ENCODE measurements around the gene PRRG2.

The PRRG2 gene

DNA sequence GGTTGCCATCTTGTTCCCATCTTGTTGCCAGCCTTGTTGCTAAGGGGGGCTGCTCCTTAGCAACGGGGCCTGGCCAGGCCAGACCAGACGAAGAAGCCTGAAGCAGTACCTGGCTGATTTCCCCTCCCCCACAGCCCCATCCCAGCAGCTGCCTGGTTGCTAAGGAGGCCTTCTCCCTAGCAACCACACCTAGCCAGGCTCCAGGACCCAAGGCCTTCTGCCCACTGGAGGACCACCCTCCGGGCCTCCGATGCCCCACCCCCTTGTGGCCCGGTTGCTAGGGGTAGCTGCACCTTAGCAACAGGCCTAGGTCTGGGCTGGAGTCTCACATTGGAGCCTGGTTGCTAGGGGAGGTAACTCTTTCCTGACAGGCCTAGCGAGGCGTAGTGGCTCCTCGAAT, 3.9 kb downstream of the PRRG2 start:
- in situ Hi-C loops (cut with MboI; ENCODE audit: low sequenced_read_pairs) = no loop called here

DNA sequence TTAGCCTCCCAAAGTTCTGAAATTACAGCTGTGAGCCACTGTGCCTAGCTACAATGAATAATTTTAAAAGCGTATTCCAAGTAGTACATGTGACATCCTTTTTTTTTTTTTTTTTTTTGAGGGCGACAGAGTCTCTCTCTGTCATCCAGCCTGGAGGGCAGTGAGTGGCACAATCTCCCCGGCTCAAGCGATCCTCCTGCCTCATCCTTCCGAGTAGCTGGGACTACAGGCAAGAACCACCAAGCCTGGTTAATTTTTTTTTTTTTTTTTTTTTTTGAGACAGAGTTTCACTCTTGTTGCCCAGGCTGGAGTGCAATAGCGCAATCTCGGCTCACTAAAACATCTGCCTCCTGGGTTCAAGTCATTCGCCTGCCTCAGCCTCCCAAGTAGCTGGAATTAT, 6.1 kb downstream of the PRRG2 start:
- in situ Hi-C loops (cut with MboI; ENCODE audit: low sequenced_read_pairs) = no loop called here

DNA sequence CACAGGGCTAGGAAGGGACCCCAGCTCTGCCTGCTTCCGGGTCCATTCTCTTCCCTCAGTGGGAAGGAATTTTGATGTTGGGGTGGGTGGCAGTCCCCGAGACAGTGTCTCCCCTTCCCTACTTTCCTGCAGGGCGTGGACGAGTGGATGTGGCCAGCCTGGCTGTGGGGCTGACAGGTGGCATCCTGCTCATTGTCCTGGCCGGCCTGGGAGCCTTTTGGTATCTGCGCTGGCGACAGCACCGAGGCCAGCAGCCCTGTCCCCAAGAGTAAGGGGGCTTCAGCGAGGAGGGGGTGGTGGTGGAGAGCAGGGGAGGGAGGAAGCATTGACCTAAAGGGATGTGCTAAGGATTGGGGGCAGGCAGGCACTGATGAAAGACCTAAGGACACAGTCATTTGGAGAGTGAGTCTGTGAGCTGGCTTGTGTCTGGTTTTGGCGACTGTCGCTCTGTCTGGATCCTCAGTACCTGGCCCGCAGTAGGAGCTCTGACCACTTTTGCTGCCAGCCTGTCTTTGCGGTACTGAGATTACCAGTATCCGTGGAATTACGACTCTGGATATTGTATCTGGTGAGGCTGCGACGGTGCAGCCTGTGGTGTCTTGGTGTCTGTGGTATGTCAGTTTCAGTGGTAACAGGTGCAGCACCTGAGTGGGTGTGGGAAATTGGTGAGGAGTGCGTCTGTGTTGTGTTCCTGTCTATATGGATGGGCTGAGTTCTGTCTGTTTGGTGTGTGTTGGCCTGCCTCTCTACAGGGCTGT, 7.4 kb downstream of the PRRG2 start:
- in situ Hi-C loops (cut with MboI; ENCODE audit: low sequenced_read_pairs) = no loop called here

DNA sequence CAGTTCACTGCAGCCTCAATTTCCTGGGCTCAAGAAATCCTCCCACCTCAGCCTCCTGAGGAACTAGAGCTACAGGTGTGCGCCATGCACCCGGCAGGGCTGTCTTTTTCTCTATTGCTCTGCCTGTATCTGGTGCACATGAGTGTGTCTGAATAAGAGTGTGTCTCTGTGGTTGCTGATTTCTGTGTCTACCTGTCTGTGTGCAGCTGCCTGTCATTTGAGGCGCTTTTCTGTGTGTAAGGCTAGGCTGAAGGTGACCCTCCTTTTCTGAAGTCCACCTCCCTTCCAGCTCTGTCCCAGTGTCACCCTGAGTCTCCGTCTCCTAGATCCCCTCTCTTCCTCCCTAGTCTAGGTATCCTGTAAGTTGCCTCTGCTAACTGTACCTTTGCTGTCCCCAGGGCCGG, 8.4 kb downstream of the PRRG2 start:
- in situ Hi-C loops (cut with MboI; ENCODE audit: low sequenced_read_pairs) = no loop called here

DNA sequence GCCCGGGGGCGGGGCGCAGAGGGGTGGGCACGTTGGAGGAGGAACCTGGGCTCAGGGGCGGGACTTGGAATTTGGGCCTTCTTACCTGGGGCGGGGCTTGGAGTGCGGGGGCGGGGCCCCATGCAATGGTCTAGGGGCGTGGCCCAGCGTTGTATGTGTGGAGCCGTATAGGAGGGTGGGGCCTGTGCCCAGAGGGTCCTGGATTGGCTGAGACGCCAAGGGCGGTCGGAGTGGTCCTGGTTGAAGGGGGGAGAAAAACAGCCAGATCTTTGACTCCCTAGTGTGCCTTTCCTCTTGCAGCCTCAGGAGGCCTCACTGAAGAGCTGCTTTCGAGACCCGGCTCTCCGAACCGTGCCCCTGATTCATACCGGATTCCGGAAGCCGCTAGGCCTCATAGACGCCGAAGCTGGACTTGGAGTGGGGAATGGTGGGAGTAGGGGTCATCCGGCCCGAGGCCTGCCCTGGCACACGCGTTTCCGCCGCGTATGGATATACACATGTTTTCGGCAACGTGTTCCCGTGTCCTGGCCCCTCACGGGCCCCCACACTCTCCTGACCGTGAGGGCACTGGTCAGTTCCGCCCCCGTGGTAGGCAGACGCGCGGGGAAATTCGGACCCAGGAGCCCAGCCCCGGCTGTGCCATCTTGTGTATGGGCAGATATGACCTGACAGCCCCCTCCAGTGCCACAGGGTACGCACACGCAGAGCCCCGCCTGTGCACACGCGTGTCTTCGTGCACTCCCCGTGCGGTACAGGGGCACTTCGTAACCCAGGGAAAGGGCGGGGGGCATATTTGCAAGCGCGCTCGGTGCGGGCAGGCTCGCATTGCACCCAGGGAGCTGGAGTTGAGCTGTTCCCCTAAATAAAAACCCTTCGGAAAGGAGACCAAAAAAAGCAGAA, 9.2 kb downstream of the PRRG2 start:
- in situ Hi-C loops (cut with MboI; ENCODE audit: low sequenced_read_pairs) = no loop called here

DNA sequence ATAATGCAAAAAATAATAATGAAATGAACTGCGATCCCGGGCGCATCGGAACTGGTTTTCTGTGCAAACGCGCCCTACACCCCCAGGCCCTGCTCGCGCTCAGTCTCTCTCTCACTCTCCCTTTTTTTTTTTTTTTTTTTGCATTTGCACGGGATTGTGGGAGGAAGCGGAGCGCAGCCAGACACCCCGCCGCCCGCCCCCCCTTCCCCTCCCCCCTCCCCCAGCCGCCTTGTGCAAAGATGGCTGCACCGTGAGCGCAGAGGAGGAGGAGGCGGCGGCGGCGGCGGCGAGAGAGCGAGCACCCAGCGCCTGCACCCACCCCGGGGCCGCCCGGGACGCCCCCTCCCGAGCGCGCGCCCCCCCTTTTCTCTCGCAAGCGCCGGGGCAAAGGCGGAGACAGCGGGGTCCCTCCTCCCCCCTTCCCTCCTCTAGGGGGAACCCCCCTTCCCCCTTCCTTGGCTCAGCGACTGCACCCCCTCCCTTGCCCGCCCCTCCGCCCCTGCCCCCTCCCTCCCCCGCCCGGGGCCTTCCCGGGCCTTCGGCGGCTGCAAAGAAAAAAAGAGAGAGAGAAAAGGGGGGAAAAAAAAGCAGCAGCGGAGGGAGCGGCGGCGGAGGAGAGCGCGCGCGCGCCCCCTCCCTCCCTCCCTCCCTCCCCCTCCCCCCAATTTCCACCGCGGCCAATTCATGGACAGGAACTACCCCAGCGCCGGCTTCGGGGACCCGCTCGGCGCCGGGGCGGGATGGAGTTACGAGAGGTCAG, 10.0 kb downstream of the PRRG2 start, which contains the start of gene PRR12:
PRR12 (plus strand) TSS at position 212 of the 760 bp plus-strand sequence; CDS start at position 685, 473 bp downstream.
- in situ Hi-C loops (cut with MboI; ENCODE audit: low sequenced_read_pairs) = no loop called here

DNA sequence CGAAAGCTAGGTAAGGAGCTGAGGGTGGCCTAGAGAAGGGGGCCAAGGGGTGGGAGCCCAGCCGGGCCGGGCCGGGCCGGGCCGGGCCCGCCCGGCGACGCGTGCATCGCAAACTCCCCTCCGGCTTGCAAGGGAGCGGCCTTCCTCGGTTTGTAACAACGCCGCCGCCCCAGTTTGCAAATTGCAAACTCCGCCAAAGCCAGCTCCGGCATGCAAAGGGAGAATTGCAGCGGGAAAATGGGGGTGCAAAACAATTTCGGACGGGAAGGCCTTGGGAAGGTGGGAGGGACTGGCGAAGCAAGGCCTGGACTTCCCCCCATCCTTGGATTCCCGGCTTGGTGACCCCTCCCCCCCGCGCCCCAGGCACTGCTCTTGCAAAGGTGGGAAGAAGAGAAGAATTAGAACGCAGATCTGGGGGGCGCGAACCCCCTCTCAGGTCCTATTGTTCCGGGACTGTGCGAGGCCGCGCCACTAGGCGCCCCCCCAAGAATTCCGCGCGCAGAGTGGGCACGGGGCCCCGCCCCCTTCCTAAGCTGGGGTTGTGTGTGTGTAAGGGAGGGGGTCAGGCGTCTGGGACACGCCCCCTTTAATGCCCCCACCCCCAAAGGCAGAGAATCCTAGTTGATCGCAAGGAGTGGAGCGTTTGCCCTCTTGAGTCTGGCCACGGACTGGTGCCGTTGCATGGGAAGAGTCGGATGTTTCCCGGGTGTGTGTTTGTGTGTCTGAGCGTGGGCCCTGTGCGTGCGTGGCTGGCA, 10.8 kb downstream of the PRRG2 start:
- in situ Hi-C loops (cut with MboI; ENCODE audit: low sequenced_read_pairs) = no loop called here

DNA sequence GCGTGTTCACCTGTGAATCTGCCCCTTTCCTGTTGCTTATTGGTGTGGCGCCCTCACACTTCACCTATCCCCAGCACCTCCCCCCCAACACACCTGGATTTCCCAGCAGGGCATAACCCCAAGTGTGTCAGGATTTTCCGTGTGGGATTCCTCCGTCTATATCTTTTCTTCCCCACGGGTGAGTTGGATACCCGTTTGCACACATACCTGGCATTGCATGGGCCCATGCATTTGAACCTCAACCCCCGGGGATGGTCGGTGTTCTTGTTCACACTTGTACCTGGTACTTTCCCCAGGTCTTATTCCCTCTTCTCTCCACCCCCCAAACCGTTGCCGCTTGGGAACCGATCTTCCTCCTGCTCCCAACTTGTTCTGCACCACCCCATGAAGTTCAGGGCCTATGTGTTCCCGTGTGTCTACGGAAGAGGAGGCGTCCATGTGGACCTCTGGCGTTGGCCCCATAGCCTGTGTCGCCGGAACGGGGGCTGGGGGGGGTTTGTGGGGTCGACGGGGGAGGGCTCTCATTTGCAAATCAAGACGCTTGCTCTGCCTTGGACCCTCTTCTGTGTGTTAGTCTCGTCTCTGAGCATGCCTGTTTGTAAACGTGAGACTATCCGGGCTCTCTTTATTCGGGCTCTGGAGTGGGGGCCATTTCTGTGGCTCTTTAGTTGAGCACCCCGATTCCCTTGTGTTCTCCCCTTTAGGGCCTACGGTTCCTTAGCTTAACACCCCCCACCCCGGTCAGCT, 11.5 kb downstream of the PRRG2 start:
- in situ Hi-C loops (cut with MboI; ENCODE audit: low sequenced_read_pairs) = no loop called here

DNA sequence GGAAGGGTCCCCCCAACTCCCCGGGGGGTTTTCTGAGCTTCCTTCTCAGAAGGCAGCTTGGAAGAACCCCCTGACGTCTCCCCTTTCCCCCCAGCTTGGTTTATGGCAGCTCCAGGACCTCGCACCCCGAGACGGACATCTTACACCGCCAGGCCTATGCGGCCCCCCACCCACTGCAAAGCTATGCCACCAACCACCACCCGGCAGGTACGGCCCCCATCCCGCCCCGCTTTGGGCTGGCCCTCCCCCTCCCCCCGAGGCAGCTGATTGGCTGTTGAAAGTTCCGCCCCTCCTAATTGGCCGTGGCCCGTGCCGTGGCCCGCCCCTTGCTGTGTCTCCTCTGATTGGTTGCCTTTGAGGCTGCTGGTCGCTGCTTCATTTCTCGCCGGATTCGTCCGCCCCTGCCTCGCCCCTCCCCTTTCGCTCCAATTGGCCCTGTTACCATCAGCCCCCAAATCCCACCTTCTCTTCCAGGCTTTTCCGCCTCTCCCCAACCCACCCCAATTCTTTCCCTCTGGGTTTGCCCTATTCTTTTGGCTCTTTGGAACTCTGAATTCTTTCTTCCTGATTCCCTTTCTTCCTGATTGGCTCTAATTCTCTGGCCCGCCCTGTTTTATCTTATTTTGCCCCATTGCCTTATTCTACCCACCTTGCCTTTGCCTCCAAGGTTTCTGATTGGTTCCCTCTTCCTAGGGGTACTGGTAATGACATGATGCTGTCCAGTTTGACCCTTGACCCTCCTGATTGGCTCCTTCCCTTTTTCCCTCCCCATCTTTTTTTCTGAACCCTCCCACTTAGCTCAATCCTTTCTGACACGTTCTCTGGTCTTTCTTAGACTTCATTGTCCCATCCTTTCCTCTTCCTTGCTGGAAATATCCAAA, 12.4 kb downstream of the PRRG2 start:
- in situ Hi-C loops (cut with MboI; ENCODE audit: low sequenced_read_pairs) = no loop called here

DNA sequence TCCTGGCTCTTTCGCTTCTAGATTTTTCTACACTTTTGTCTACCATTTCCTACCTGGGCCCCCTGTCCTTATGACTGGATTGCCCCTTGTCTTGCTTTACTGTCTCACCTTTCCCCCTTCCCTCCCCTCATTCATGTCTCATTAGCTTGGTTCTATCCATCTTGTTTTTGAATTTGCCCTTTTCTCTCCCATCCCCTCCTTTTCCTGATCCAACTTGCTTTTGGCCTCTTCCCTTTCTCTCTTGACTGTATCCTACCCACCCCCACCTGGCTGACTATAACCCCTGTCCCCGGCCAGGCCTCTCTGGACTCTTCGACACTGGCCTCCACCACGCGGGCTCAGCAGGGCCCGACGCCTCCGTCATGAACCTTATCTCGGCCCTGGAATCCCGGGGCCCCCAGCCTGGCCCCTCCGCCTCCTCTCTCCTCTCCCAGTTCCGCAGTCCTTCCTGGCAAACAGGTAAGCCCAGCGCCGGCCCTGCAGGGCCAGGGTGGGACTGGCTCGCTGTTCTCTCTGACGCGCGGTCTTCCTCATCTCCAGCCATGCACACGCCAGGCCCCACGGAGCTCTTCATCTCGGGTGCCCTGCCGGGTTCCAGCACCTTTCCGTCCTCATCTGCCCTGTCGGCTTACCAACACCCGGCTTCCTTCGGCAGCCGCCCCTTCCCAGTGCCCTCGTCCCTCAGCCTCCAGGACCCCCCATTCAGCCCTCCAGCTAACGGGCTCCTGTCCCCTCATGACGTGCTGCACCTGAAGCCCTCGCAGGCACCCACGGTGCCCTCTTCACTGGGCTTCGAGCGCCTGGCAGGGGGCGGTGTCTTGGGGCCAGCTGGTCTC, 13.3 kb downstream of the PRRG2 start:
- in situ Hi-C loops (cut with MboI; ENCODE audit: low sequenced_read_pairs) = no loop called here

DNA sequence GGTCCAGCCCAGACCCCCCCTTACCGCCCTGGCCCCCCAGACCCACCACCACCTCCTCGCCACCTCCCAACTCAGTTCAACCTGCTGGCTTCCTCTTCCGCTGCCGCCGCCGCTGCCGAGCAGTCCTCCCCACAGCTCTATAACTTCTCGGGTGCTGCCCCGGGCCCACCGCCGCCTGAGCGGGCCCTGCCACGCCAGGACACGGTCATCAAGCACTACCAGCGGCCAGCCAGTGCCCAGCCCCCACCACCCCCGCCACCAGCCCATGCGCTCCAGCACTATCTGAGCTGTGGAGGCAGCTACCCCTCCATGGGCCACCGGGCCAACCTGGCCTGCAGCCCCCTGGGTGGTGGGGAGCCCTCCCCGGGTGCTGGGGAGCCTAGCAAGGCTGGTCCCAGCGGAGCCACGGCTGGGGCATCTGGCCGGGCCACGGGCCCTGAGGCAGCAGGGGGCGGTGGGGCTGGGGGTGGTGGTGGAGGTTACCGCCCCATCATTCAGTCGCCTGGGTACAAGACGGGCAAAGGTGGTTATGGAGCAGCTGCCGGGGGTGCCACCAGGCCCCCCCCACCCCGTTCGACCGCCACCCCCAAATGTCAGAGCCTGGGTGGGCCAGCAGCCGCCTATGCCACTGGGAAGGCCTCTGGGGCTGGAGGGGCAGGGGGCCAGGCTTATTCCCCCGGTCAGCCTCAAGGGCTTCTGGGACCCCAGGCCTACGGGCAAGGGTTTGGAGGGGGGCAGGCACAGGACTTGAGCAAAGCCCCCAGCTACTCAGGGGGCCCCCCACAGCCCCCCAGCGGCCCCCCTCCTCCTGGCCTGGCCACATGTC, 14.1 kb downstream of the PRRG2 start:
- in situ Hi-C loops (cut with MboI; ENCODE audit: low sequenced_read_pairs) = no loop called here

DNA sequence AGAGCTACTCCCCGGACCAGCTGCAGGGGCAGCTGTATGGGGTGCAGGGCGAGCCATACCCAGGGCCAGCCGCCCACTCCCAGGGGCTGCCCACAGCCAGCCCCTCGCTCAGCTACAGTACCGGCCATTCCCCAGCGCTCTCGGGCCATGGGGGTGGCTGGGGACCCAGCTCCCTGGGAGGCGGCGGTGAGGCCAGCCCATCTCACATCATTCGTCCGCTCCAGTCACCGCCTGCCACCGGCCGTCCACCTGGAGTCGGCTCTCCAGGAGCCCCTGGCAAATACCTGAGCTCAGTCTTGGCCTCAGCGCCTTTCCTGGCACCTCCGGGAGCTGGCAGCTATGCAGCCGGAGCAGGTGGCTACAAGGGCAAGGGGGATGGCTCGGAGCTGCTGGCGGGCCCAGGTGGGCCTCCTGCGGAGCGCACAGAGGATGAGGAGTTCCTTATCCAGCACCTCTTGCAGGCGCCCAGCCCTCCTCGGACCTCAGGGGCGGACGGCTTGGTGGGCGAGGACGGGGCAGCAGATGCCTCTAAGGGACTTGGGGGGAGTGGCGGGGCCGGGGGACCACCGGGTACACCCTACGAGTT, 14.8 kb downstream of the PRRG2 start:
- in situ Hi-C loops (cut with MboI; ENCODE audit: low sequenced_read_pairs) = no loop called here

DNA sequence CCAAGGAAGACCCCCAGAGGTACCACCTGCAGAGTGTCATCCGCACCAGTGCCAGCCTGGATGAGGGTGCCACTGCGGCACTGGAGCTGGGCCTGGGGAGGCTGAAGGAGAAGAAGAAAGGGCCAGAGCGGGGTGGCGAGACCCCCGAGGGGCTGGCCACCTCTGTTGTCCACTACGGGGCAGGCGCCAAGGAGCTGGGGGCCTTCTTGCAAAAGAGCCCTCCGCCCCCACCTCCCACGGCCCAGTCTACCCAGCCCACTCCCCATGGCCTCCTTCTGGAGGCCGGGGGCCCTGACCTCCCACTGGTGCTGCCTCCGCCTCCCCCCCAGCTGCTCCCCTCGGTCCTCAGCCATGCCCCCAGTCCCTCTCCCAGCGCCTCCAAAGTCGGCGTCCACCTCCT, 15.3 kb downstream of the PRRG2 start:
- in situ Hi-C loops (cut with MboI; ENCODE audit: low sequenced_read_pairs) = no loop called here

DNA sequence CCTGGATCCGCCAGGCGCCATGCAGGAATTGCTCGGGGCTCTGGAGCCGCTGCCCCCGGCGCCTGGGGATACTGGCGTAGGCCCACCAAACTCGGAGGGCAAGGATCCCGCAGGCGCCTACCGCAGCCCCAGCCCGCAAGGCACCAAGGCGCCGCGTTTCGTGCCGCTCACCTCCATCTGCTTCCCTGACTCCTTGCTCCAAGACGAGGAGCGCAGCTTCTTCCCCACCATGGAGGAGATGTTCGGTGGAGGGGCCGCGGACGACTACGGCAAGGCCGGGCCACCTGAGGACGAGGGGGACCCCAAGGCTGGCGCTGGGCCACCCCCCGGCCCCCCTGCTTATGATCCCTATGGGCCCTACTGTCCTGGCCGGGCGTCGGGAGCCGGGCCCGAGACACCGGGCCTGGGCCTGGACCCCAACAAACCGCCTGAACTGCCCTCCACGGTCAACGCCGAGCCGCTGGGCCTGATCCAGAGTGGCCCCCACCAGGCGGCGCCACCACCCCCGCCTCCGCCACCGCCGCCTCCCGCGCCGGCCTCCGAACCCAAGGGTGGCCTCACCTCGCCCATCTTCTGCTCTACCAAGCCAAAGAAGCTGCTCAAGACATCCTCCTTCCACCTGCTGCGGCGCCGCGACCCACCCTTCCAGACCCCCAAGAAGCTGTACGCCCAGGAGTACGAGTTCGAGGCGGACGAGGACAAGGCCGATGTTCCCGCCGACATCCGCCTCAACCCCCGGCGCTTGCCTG, 16.0 kb downstream of the PRRG2 start:
- in situ Hi-C loops (cut with MboI; ENCODE audit: low sequenced_read_pairs) = no loop called here

DNA sequence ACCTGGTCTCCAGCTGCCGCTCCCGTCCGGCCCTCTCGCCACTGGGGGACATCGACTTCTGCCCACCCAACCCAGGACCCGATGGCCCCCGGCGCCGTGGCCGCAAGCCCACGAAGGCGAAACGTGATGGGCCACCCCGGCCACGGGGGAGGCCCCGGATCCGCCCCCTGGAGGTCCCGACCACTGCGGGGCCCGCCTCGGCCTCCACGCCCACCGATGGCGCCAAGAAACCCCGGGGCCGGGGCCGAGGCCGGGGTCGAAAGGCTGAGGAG, 16.5 kb downstream of the PRRG2 start:
- in situ Hi-C loops (cut with MboI; ENCODE audit: low sequenced_read_pairs) = no loop called here
